K562 (cell line): Measurements from ENCODE around the gene PIN1. TPM values are rescaled to one million over a fixed set of nuclear protein-coding genes. Genes with fewer than 3 reads are reported as not detected.

ENCODE experiments used
- ETV6 ChIP-seq, 3 experiments: fragments of 150-350 bp in 1 of 3; sonication (generic) in 1 of 3; formaldehyde crosslinking in 1 of 3; IDR thresholded peaks; 2 replicates each; pipeline versions ENCODE4 v1.6.1 to v1.8.0; 2014 to 2022; ENCODE audit warnings: borderline replicate concordance in 2 of 3, low read depth in 2 of 3, antibody characterized with exemption in 1 of 3, low read length in 1 of 3, mild to moderate bottlenecking in 1 of 3, missing genetic modification reagents in 1 of 3
- FOXK1 ChIP-seq: sonication (generic); formaldehyde crosslinking; IDR thresholded peaks from 2 replicates; pipeline ENCODE4 v1.8.0; 2022; ENCODE audit warnings: missing genetic modification reagents, mild to moderate bottlenecking, borderline replicate concordance
- HINFP ChIP-seq: fragments of 450-650 bp; conservative IDR thresholded peaks from 2 replicates; pipeline ENCODE4 v1.6.1; 2016; ENCODE audit warnings: missing genetic modification characterization, low read depth, mild to moderate bottlenecking, control low read depth, missing compliant biosample characterization
- HSF4 ChIP-seq: fragments of 250-450 bp; sonication (Bioruptor Pico); IDR thresholded peaks from 2 replicates; pipeline ENCODE4 v2.1.2; 2022; ENCODE audit warnings: mild to moderate bottlenecking, moderate library complexity, borderline replicate concordance
- JUND ChIP-seq, 2 experiments: IDR thresholded peaks; 2 replicates in 1 of 2; 3 replicates in 1 of 2; pipeline ENCODE4 v1.6.1; 2011; ENCODE audit warnings: borderline replicate concordance in 2 of 2, low read depth in 2 of 2, low read length in 2 of 2, improper control_type of control experiment in 1 of 2, missing biosample characterization in 1 of 2, missing genetic modification characterization in 1 of 2, missing genetic modification reagents in 1 of 2
- MCM3 ChIP-seq: fragments of 450-650 bp; IDR thresholded peaks from 2 replicates; pipeline ENCODE4 v1.6.1; 2016
- NR1H2 ChIP-seq: sonication (generic); formaldehyde crosslinking; IDR thresholded peaks from 2 replicates; pipeline ENCODE4 v1.4.0; 2020; ENCODE audit warnings: mild to moderate bottlenecking, missing genetic modification reagents
- PCBP1 ChIP-seq: fragments of 200-400 bp; formaldehyde crosslinking; IDR thresholded peaks from 2 replicates; pipeline ENCODE4 v1.6.1; 2018; ENCODE audit warnings: mild to moderate bottlenecking, low read depth, low read length; ENCODE audit not compliant: poor library complexity, severe bottlenecking
- PHB ChIP-seq: fragments of 250-450 bp; sonication (Bioruptor Pico); IDR thresholded peaks from 2 replicates; pipeline ENCODE4 v1.5.0; 2021
- PHB2 ChIP-seq: fragments of 450-650 bp; IDR thresholded peaks from 2 replicates; pipeline ENCODE4 v1.6.1; 2017; ENCODE audit warnings: low read depth
- PRMT5 ChIP-seq: sonication (generic); formaldehyde crosslinking; IDR thresholded peaks from 2 replicates; pipeline ENCODE4 v1.5.0; 2020; ENCODE audit warnings: missing genetic modification reagents
- SETDB1 ChIP-seq: IDR thresholded peaks from one replicate; pipeline ENCODE4 v1.6.1; 2012; ENCODE audit warnings: low read length, control low read depth, inconsistent platforms
- SIN3A ChIP-seq, 2 experiments: fragments of 150-350 bp in 1 of 2; IDR thresholded peaks; 2 replicates each; pipeline ENCODE4 v1.6.1; 2011 to 2016; ENCODE audit warnings: borderline replicate concordance in 2 of 2, low read depth in 2 of 2, low read length in 2 of 2, mild to moderate bottlenecking in 2 of 2, moderate library complexity in 2 of 2; ENCODE audit not compliant: control insufficient read depth in 1 of 2
- SMC3 ChIP-seq: conservative IDR thresholded peaks from 2 replicates; pipeline ENCODE4 v1.6.1; 2011; ENCODE audit warnings: low read depth, low read length, improper control_type of control experiment; ENCODE audit not compliant: insufficient read depth
- ZBTB12 ChIP-seq: fragments of 250-450 bp; sonication (Bioruptor Pico); IDR thresholded peaks from 2 replicates; pipeline ENCODE4 v1.4.0; 2020
- ZNF274 ChIP-seq: IDR thresholded peaks from 2 replicates; pipeline ENCODE4 v1.6.1; 2011; ENCODE audit warnings: low read depth, mild to moderate bottlenecking, low read length, moderate library complexity, borderline replicate concordance
- ZNF395 ChIP-seq: fragments of 200-800 bp; sonication (Bioruptor generic); IDR thresholded peaks from 2 replicates; pipeline ENCODE4 v1.6.1; 2017; ENCODE audit warnings: missing genetic modification characterization, missing compliant biosample characterization
- ZNF449 ChIP-seq: fragments of 250-450 bp; sonication (Bioruptor Pico); IDR thresholded peaks from 2 replicates; pipeline ENCODE4 v1.8.0; 2022; ENCODE audit warnings: moderate library complexity, mild to moderate bottlenecking, inconsistent platforms
- polyA plus RNA-seq, 8 experiments: library from polyadenylated mRNA; depleted of rRNA in 4 of 8; stranded (reverse) in 5 of 8; unstranded in 3 of 8; fragments of >200 nt; fragmentation: Nextera tagmentation in 2 of 8; fragmentation: Illumina TruSeq in 1 of 8; extraction: Ambion mirVana in 2 of 8; extraction: Trizol in 1 of 8; gene quantifications; 2 replicates each; pipeline versions ENCODE4 v1.2.1 to v1.2.3, GENCODE V29; 2011 to 2014; ENCODE audit warnings: inconsistent platforms in 1 of 8, missing spikeins in 1 of 8
- total RNA-seq, 7 experiments: library from RNA; depleted of rRNA in 6 of 7; stranded (reverse); fragments of >200 nt in 6 of 7; fragmentation: Illumina TruSeq in 2 of 7; extraction: Trizol in 2 of 7; gene quantifications; 2 replicates each; pipeline versions ENCODE4 v1.2.1 to v1.2.3, GENCODE V29; 2011 to 2021; ENCODE audit warnings: low replicate concordance in 1 of 7

The PIN1 gene
- total and polyA plus RNA-seq, 9 of the 15 experiments (the other 6 are each of a cell fraction or from before 2014, with no cell fraction given): 1.6 to 178 (median 42.5) TPM

GRCh38 chr19:9792206-9793070 is 42.7 kb upstream of the PIN1 start (continued):
- no peak for TF ChIP-seq SETDB1
- no peak for TF ChIP-seq ZNF395
- no peak for TF ChIP-seq NR1H2 (CRISPR knock-in tag)
- no peak for TF ChIP-seq FOXK1 (CRISPR knock-in tag)
- TF ChIP-seq JUND (IDR thresholded peaks at IDR 0.05; ENCODE audit: borderline replicate concordance, low read depth, low read length): no peak
- TF ChIP-seq JUND (tag; IDR thresholded peaks at IDR 0.05; ENCODE audit: borderline replicate concordance, low read depth, low read length): no peak
- TF ChIP-seq MCM3: no peak
- no peak for TF ChIP-seq ZNF449 (CRISPR knock-in tag)
- peak in 1 of 2 experiments; percentile 2; a peak in 1 of 4 replicates for TF ChIP-seq SIN3A (IDR thresholded peaks at IDR 0.05; ENCODE audit: borderline replicate concordance in 2 of 2, control insufficient read depth in 1 of 2, low read depth in 2 of 2, low read length in 2 of 2)
- TF ChIP-seq SMC3: no peak
- no peak for TF ChIP-seq ZNF274
- TF ChIP-seq PRMT5 (CRISPR knock-in tag): no peak
- TF ChIP-seq PHB: no peak
- TF ChIP-seq ZBTB12 (CRISPR knock-in tag): no peak
- no peak for TF ChIP-seq ETV6 (IDR thresholded peaks at IDR 0.05; ENCODE audit: borderline replicate concordance in 1 of 2, low read depth in 2 of 2, low read length in 1 of 2)
- no peak for TF ChIP-seq ETV6 (CRISPR knock-in tag; IDR thresholded peaks at IDR 0.05; ENCODE audit: borderline replicate concordance)
- TF ChIP-seq PCBP1: no peak
- TF ChIP-seq PHB2: no peak
- no peak for TF ChIP-seq HINFP (tag)
- no peak for TF ChIP-seq HSF4
